Body of pancreas (tissue), 4 donors: ENCODE results near the gene EML3.

Experiments used
- POLR2A ChIP-seq, 3 donors: fragments of 450-650 bp; IDR thresholded peaks; one replicate each; pipeline ENCODE4 v1.6.1; 2016; ENCODE audit warnings: antibody characterized with exemption in 3 of 3, mild to moderate bottlenecking in 2 of 3
- TF ChIP-seq, protein P1 (sequence below), 7 experiments: fragments of 450-650 bp in 4 of 7; fragments of 200-600 bp in 3 of 7; sonication (generic) in 3 of 7; IDR thresholded peaks; one replicate each; pipeline ENCODE4 v1.5.1; 2016 to 2019; ENCODE audit warnings: antibody characterized with exemption in 7 of 7

DNA sequence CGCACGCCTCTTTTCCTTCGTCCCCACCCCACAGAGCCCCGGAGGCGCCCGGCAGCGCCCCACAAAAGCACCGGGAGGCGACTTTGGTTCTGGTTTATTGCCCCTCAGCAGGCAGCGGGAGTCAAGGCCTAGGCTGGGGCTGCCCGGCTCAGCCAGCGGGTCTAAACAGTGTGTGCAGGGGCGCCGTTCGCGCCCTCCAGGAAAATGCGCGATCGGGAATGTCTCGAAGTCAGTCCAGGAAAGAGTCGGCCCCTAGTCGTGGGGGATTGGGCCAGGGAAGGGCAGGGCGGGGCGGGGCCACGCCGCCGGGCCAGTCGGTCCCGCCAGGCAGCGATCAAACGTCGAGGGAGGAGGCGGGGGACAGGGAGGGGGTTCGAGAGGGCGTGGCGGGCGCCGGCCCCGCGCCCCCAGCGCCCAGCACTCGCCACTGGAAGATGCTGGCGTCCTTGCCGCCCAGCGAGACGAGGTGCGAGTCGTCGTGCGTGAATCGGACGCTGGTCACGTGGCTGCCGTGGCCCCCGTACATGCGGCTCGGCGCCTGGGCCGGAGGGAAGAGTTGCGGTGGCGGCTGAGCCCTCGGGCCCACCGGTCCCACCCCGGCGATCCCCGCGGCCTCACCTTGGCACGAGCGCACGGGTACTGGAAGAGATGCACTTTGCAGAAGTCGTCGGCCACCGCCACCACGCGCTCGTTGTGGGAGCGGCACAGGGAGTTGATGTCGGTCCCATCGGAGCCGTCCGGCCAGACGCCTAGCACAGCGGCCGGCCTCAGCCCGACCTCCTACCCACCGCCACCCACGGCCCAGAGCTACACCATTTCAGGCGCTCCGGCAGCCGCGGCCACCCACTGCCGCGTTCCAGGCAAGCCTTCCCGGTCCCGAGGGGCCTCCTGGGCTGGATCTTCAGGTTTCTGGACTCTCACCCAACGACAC lies 10.2 kb downstream of the EML3 start:
- TF ChIP-seq POLR2A (IDR thresholded peaks at IDR 0.05) = no peak
- TF ChIP-seq, protein P1, sequence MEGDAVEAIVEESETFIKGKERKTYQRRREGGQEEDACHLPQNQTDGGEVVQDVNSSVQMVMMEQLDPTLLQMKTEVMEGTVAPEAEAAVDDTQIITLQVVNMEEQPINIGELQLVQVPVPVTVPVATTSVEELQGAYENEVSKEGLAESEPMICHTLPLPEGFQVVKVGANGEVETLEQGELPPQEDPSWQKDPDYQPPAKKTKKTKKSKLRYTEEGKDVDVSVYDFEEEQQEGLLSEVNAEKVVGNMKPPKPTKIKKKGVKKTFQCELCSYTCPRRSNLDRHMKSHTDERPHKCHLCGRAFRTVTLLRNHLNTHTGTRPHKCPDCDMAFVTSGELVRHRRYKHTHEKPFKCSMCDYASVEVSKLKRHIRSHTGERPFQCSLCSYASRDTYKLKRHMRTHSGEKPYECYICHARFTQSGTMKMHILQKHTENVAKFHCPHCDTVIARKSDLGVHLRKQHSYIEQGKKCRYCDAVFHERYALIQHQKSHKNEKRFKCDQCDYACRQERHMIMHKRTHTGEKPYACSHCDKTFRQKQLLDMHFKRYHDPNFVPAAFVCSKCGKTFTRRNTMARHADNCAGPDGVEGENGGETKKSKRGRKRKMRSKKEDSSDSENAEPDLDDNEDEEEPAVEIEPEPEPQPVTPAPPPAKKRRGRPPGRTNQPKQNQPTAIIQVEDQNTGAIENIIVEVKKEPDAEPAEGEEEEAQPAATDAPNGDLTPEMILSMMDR (IDR thresholded peaks at IDR 0.05) = peak in 2 of 7 experiments; percentile 10 to 14
